ENCODE results near the gene TMA7.

Gene TMA7

DNA sequence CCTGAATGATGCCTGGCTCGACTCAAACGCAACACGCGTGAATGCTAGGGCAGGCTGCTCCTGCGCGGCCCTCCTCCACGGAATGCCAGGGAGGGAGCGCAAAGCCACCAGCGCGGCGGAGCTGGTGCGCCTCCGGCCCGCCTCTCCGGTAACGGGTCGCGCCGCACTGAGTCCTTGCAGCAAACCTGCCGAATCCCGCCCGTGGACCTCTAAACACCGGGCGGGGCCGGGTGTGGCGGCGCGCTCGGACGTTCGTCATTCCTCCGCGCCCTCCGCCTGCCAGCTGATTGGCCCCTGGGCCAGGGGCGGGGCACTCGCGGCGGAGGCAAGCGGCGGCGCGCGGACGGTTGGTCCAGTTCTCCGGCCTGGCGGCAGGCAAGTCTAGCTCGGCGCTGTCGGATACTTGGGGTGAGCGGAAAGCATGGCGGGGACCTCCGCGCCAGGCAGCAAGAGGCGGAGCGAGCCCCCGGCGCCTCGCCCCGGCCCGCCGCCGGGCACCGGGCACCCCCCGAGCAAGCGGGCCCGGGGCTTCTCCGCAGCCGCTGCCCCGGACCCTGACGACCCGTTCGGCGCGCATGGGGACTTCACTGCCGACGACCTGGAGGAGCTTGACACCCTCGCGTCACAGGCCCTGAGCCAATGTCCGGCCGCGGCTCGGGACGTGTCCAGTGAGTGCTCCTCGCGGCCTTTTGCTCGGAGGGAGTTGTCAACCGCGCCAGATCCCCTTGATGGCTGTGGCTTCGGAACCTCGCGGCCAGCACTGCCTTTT is 6.6 kb downstream of the TMA7 start, which contains the start of gene ATRIP (continued):
- TF ChIP-seq ZNF843 (tag by site-specific recombination; IDR thresholded peaks at IDR 0.05): 0 out of 2 replicates have a peak, but pooled peaks have one; percentile 23
- TF ChIP-seq, protein P1, sequence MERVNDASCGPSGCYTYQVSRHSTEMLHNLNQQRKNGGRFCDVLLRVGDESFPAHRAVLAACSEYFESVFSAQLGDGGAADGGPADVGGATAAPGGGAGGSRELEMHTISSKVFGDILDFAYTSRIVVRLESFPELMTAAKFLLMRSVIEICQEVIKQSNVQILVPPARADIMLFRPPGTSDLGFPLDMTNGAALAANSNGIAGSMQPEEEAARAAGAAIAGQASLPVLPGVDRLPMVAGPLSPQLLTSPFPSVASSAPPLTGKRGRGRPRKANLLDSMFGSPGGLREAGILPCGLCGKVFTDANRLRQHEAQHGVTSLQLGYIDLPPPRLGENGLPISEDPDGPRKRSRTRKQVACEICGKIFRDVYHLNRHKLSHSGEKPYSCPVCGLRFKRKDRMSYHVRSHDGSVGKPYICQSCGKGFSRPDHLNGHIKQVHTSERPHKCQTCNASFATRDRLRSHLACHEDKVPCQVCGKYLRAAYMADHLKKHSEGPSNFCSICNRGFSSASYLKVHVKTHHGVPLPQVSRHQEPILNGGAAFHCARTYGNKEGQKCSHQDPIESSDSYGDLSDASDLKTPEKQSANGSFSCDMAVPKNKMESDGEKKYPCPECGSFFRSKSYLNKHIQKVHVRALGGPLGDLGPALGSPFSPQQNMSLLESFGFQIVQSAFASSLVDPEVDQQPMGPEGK (tag by site-specific recombination; IDR thresholded peaks at IDR 0.05): peak; percentile 61; the same call in 1 of the 2 replicates
- peak; percentile 87 for TF ChIP-seq KLF16 (tag by site-specific recombination; IDR thresholded peaks at IDR 0.05)
- TF ChIP-seq, protein P2, sequence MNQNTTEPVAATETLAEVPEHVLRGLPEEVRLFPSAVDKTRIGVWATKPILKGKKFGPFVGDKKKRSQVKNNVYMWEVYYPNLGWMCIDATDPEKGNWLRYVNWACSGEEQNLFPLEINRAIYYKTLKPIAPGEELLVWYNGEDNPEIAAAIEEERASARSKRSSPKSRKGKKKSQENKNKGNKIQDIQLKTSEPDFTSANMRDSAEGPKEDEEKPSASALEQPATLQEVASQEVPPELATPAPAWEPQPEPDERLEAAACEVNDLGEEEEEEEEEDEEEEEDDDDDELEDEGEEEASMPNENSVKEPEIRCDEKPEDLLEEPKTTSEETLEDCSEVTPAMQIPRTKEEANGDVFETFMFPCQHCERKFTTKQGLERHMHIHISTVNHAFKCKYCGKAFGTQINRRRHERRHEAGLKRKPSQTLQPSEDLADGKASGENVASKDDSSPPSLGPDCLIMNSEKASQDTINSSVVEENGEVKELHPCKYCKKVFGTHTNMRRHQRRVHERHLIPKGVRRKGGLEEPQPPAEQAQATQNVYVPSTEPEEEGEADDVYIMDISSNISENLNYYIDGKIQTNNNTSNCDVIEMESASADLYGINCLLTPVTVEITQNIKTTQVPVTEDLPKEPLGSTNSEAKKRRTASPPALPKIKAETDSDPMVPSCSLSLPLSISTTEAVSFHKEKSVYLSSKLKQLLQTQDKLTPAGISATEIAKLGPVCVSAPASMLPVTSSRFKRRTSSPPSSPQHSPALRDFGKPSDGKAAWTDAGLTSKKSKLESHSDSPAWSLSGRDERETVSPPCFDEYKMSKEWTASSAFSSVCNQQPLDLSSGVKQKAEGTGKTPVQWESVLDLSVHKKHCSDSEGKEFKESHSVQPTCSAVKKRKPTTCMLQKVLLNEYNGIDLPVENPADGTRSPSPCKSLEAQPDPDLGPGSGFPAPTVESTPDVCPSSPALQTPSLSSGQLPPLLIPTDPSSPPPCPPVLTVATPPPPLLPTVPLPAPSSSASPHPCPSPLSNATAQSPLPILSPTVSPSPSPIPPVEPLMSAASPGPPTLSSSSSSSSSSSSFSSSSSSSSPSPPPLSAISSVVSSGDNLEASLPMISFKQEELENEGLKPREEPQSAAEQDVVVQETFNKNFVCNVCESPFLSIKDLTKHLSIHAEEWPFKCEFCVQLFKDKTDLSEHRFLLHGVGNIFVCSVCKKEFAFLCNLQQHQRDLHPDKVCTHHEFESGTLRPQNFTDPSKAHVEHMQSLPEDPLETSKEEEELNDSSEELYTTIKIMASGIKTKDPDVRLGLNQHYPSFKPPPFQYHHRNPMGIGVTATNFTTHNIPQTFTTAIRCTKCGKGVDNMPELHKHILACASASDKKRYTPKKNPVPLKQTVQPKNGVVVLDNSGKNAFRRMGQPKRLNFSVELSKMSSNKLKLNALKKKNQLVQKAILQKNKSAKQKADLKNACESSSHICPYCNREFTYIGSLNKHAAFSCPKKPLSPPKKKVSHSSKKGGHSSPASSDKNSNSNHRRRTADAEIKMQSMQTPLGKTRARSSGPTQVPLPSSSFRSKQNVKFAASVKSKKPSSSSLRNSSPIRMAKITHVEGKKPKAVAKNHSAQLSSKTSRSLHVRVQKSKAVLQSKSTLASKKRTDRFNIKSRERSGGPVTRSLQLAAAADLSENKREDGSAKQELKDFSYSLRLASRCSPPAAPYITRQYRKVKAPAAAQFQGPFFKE (tag by site-specific recombination; IDR thresholded peaks at IDR 0.05; ENCODE audit: borderline replicate concordance): no peak
- TF ChIP-seq, protein P3, sequence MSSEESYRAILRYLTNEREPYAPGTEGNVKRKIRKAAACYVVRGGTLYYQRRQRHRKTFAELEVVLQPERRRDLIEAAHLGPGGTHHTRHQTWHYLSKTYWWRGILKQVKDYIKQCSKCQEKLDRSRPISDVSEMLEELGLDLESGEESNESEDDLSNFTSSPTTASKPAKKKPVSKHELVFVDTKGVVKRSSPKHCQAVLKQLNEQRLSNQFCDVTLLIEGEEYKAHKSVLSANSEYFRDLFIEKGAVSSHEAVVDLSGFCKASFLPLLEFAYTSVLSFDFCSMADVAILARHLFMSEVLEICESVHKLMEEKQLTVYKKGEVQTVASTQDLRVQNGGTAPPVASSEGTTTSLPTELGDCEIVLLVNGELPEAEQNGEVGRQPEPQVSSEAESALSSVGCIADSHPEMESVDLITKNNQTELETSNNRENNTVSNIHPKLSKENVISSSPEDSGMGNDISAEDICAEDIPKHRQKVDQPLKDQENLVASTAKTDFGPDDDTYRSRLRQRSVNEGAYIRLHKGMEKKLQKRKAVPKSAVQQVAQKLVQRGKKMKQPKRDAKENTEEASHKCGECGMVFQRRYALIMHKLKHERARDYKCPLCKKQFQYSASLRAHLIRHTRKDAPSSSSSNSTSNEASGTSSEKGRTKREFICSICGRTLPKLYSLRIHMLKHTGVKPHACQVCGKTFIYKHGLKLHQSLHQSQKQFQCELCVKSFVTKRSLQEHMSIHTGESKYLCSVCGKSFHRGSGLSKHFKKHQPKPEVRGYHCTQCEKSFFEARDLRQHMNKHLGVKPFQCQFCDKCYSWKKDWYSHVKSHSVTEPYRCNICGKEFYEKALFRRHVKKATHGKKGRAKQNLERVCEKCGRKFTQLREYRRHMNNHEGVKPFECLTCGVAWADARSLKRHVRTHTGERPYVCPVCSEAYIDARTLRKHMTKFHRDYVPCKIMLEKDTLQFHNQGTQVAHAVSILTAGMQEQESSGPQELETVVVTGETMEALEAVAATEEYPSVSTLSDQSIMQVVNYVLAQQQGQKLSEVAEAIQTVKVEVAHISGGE (tag by site-specific recombination; conservative IDR thresholded peaks at IDR 0.05; ENCODE audit: low read depth): 0 out of 2 replicates have a peak, but pooled peaks have one; percentile 28
- peak; percentile 70 for TF ChIP-seq ZBTB20 (tag by site-specific recombination; IDR thresholded peaks at IDR 0.05)
- no peak for TF ChIP-seq ZNF37A (tag by site-specific recombination; IDR thresholded peaks at IDR 0.05)
- peak; percentile 77; the same call in 1 of the 2 replicates for TF ChIP-seq ZNF76 (tag by site-specific recombination; IDR thresholded peaks at IDR 0.05; ENCODE audit: borderline replicate concordance, low read depth)
- TF ChIP-seq, protein P4, sequence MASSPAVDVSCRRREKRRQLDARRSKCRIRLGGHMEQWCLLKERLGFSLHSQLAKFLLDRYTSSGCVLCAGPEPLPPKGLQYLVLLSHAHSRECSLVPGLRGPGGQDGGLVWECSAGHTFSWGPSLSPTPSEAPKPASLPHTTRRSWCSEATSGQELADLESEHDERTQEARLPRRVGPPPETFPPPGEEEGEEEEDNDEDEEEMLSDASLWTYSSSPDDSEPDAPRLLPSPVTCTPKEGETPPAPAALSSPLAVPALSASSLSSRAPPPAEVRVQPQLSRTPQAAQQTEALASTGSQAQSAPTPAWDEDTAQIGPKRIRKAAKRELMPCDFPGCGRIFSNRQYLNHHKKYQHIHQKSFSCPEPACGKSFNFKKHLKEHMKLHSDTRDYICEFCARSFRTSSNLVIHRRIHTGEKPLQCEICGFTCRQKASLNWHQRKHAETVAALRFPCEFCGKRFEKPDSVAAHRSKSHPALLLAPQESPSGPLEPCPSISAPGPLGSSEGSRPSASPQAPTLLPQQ (tag by site-specific recombination; IDR thresholded peaks at IDR 0.05): peak; percentile 53; the same call in 1 of the 2 replicates
- peak; percentile 84 for TF ChIP-seq SP2 (tag by site-specific recombination; IDR thresholded peaks at IDR 0.05)
- TF ChIP-seq, protein P5, sequence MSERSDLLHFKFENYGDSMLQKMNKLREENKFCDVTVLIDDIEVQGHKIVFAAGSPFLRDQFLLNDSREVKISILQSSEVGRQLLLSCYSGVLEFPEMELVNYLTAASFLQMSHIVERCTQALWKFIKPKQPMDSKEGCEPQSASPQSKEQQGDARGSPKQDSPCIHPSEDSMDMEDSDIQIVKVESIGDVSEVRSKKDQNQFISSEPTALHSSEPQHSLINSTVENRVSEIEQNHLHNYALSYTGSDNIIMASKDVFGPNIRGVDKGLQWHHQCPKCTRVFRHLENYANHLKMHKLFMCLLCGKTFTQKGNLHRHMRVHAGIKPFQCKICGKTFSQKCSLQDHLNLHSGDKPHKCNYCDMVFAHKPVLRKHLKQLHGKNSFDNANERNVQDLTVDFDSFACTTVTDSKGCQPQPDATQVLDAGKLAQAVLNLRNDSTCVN (tag by site-specific recombination; optimal IDR thresholded peaks at IDR 0.05): peak; percentile 90
- TF ChIP-seq ZXDB (tag by site-specific recombination; IDR thresholded peaks at IDR 0.05): peak; percentile 75
